GM12878 (cell line): ENCODE measurements around the gene SLC9A3. TPM values are rescaled to one million over a fixed set of nuclear protein-coding genes. Genes with fewer than 3 reads are reported as not detected.

ENCODE experiments used
- ATAC-seq: fragments of 200-7000 bp; cut with Tn5 transposase; 3 replicates; pipeline ENCODE4 v1.9.1; 2020; ENCODE audit warnings: mild to moderate bottlenecking, moderate library complexity
- BruUV-seq: library from RNA; stranded (reverse); fragments of 400-500 nt; replicated peaks from 2 replicates; lab custom pipeline; 2021; lab: Mats Ljungman, UMichigan
- CTCF ChIA-PET: fragments of 300-600 bp; sonication (Branson Sonifier 250); formaldehyde crosslinking; extraction: SDS; loops from one replicate; lab custom pipeline; 2021; ENCODE audit warnings: inconsistent platforms; lab: Yijun Ruan, JAX
- POLR2A ChIA-PET: fragments of 350-600 bp; formaldehyde crosslinking; extraction: SDS; loops from one replicate; lab custom pipeline; 2021; ENCODE audit warnings: inconsistent platforms; lab: Charles Lee
- RAD21 ChIA-PET: fragments of 300-600 bp; sonication (Branson Sonifier 250); formaldehyde crosslinking; loops from one replicate; lab custom pipeline; 2023; ENCODE audit warnings: antibody characterized with exemption; ENCODE audit not compliant: unreplicated experiment; lab: Charles Lee
- SMC1A ChIA-PET: fragments of 300-600 bp; sonication (Branson Sonifier 250); formaldehyde crosslinking; loops from one replicate; lab custom pipeline; 2023; ENCODE audit not compliant: unreplicated experiment, uncharacterized antibody; lab: Charles Lee
- DNase-seq: peaks from one replicate; pipeline ENCODE4 v3.0.0-alpha.2; 2011; ENCODE audit warnings: low read depth, low spot score
- FAIRE-seq: peaks from 3 replicates; lab custom pipeline; 2011; peaks lifted over from hg19 to GRCh38; lab: Jason Lieb, UNC
- H2AFZ ChIP-seq: 2 replicates; pipeline ENCODE4 v1.6.0; 2011; ENCODE audit warnings: low read depth, low read length, control low read depth; ENCODE audit not compliant: control insufficient read depth
- H3K27ac ChIP-seq: 2 replicates; pipeline ENCODE4 v1.5.1; 2011; ENCODE audit warnings: control low read depth; ENCODE audit not compliant: control insufficient read depth, insufficient read depth
- H3K27me3 ChIP-seq, 2 experiments: replicated peaks in 1 of 2; 2 replicates each; pipeline versions ENCODE4 v1.6.0 to v1.6.1; 2011; ENCODE audit warnings: low read length in 1 of 2; ENCODE audit not compliant: control insufficient read depth in 2 of 2, insufficient read depth in 2 of 2
- H3K36me3 ChIP-seq, 2 experiments: 2 replicates each; pipeline ENCODE4 v1.5.1; 2011; ENCODE audit warnings: low read length in 1 of 2; ENCODE audit not compliant: control insufficient read depth in 2 of 2, insufficient read depth in 2 of 2
- H3K4me1 ChIP-seq: 2 replicates; pipeline ENCODE4 v1.6.1; 2011; ENCODE audit warnings: mild to moderate bottlenecking, low read length, moderate library complexity, mixed read lengths; ENCODE audit not compliant: control insufficient read depth, insufficient read depth
- H3K4me2 ChIP-seq: 2 replicates; pipeline ENCODE4 v1.6.0; 2011; ENCODE audit warnings: control low read depth; ENCODE audit not compliant: control insufficient read depth, insufficient read depth
- H3K4me3 ChIP-seq: fragments of 200-600 bp; sonication (generic); 2 replicates; pipeline ENCODE4 v1.5.1; 2016
- H3K79me2 ChIP-seq: 2 replicates; pipeline ENCODE4 v1.6.0; 2011; ENCODE audit warnings: low read length; ENCODE audit not compliant: control insufficient read depth, insufficient read depth
- H3K9ac ChIP-seq: 2 replicates; pipeline ENCODE4 v1.8.0; 2011; ENCODE audit warnings: low read length, control low read depth, mixed read lengths; ENCODE audit not compliant: control insufficient read depth, insufficient read depth
- H3K9me3 ChIP-seq: replicated peaks from 3 replicates; pipeline ENCODE4 v1.5.1; 2011; ENCODE audit warnings: mild to moderate bottlenecking, low read length; ENCODE audit not compliant: control insufficient read depth, insufficient read depth
- H4K20me1 ChIP-seq: 2 replicates; pipeline ENCODE4 v1.6.0; 2011; ENCODE audit not compliant: control insufficient read depth, insufficient read depth
- CBX3 ChIP-seq: fragments of 200-600 bp; sonication (generic); IDR thresholded peaks from 2 replicates; pipeline ENCODE4 v1.6.1; 2016; ENCODE audit warnings: low read depth, borderline replicate concordance
- FOS ChIP-seq: IDR thresholded peaks from 3 replicates; pipeline ENCODE4 v1.6.1; 2011; ENCODE audit warnings: borderline replicate concordance; ENCODE audit not compliant: insufficient read length; ENCODE audit errors: extremely low read depth
- MAX ChIP-seq: IDR thresholded peaks from 2 replicates; pipeline ENCODE4 v1.6.1; 2012; ENCODE audit warnings: low read depth, low read length, improper control_type of control experiment
- MTA3 ChIP-seq: IDR thresholded peaks from 2 replicates; pipeline ENCODE4 v1.6.1; 2012; ENCODE audit warnings: low read length, inconsistent platforms, borderline replicate concordance
- MYC ChIP-seq: IDR thresholded peaks from 2 replicates; pipeline ENCODE4 v1.6.1; 2011; ENCODE audit warnings: mild to moderate bottlenecking, low read length, moderate library complexity, inconsistent platforms; ENCODE audit not compliant: insufficient read depth, insufficient replicate concordance, insufficient read length, severe bottlenecking
- NFYB ChIP-seq: IDR thresholded peaks from 2 replicates; pipeline ENCODE4 v1.6.1; 2011; ENCODE audit warnings: low read depth, mild to moderate bottlenecking, low read length, improper control_type of control experiment, moderate library complexity; ENCODE audit not compliant: insufficient read depth
- NRF1 ChIP-seq: conservative IDR thresholded peaks from 2 replicates; pipeline ENCODE4 v1.6.1; 2011; ENCODE audit warnings: mild to moderate bottlenecking, low read depth, low read length, improper control_type of control experiment
- PBX3 ChIP-seq: IDR thresholded peaks from 2 replicates; pipeline ENCODE4 v1.6.1; 2011; ENCODE audit warnings: mild to moderate bottlenecking, low read depth, low read length, moderate library complexity; ENCODE audit not compliant: insufficient replicate concordance
- RB1 ChIP-seq: fragments of 450-650 bp; formaldehyde crosslinking; IDR thresholded peaks from 2 replicates; pipeline ENCODE4 v1.6.1; 2017; ENCODE audit warnings: mild to moderate bottlenecking, borderline replicate concordance
- RUNX3 ChIP-seq: IDR thresholded peaks from 2 replicates; pipeline ENCODE4 v1.6.1; 2012; ENCODE audit warnings: low read length, inconsistent platforms
- STAT3 ChIP-seq: IDR thresholded peaks from 2 replicates; pipeline ENCODE4 v1.6.1; 2011; ENCODE audit warnings: low read depth, low read length, improper control_type of control experiment
- SUPT20H ChIP-seq: IDR thresholded peaks from 2 replicates; pipeline ENCODE4 v1.6.1; 2011; ENCODE audit warnings: low read depth, mild to moderate bottlenecking, low read length, moderate library complexity, borderline replicate concordance; ENCODE audit not compliant: control insufficient read depth
- WGBS: methylation state at CpG from one replicate; pipeline ENCODE4 v1.1.6; 2016; ENCODE audit warnings: low lambda C conversion rate; ENCODE audit not compliant: insufficient replicate concordance, insufficient coverage; ENCODE audit errors: missing lambda C conversion rate; 5-methylcytosine and 5-hydroxymethylcytosine counted together
- in situ Hi-C: fragments of 300-500 bp; cut with MboI; formaldehyde crosslinking; loops from 9 replicates; pipeline ENCODE4 v1.14.3; 2018; ENCODE audit warnings: mixed read lengths
- intact Hi-C: fragments of 100-400 bp; cut with micrococcal nuclease; formaldehyde crosslinking; loops from one replicate; pipeline ENCODE4 v1.14.2; 2022; ENCODE audit not compliant: unreplicated experiment
- polyA plus RNA-seq, 11 experiments: library from polyadenylated mRNA; depleted of rRNA in 4 of 11; unstranded in 6 of 11; stranded (reverse) in 5 of 11; fragments of >200 nt; fragmentation: Nextera tagmentation in 4 of 11; fragmentation: Illumina TruSeq in 1 of 11; extraction: Ambion mirVana in 4 of 11; extraction: Trizol in 1 of 11; gene quantifications; 1 replicate in 1 of 11; 2 replicates in 10 of 11; pipeline versions ENCODE4 v1.2.1 to v1.2.3, GENCODE V29; 2011 to 2016; ENCODE audit warnings: inconsistent platforms in 2 of 11, missing spikeins in 2 of 11, low read depth in 1 of 11
- total RNA-seq, 4 experiments: library from RNA; depleted of rRNA in 3 of 4; stranded (reverse); fragments of >200 nt in 3 of 4; fragmentation: Illumina TruSeq in 1 of 4; extraction: Trizol in 1 of 4; gene quantifications; 2 replicates each; pipeline versions ENCODE4 v1.2.1 to v1.2.3, GENCODE V29; 2013 to 2021
- TF ChIP-seq, protein P1 (sequence below): fragments of 150-350 bp; IDR thresholded peaks from 2 replicates; pipeline ENCODE4 v1.6.1; 2016; ENCODE audit warnings: low read depth, low read length

The SLC9A3 gene
- total and polyA plus RNA-seq, 10 of the 15 experiments (the other 5 are each of a cell fraction or from before 2014, with no cell fraction given): 0.04 to 5.2 (median 2.3) TPM; not detected in 1

DNA sequence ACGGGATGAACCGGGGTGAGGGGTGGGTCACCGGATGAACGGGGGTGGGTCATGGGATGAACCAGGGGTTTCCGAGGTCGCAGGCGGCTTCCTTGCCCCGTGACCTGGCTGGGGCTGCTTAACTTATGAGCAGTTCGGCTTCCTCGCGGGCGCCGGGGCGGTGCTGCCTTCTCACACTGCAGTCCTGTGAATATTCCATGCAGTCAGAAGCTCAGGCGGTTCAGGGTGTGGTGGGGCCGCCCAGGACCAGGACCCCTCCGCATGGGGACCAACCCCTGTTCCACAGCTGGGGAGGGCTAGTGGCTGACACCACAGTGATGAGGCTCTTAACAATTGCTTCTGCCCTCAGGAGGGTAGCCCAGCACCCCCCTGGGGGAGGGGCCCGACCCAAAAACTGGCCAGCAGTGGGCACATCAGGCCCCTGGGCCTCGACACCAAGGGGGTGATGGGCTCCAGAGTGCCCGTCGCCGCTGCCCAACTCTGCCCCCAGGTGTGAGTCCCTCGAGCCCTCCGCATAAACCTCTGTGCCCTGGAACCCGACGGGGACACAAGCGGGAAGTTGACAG lies 30.9 kb upstream of the SLC9A3 start:
- Histone ChIP-seq H3K4me2 (no peak overlapping the region), H2AFZ (no peak overlapping the region), H3K4me1 (no peaks in the 10 kb centered on the region), H3K9ac (no peak overlapping the region), H3K9me3 (no peaks in the 10 kb centered on the region), H3K79me2 (no peaks in the 10 kb centered on the region), H3K36me3 (no peaks in the 10 kb centered on the region), H4K20me1 (no peaks in the 10 kb centered on the region), H3K27me3 (no peaks in the 10 kb centered on the region), H3K4me3 (no peak overlapping the region), H3K27ac (no peak overlapping the region)
- CTCF ChIA-PET: no interaction called here
- intact Hi-C loops (no loop called here), in situ Hi-C loops (loop anchor here (5.0 kb wide), 1 partner anchor 37 kb away; no protein-coding TSS in a partner anchor)
- no peak for FAIRE-seq
- SMC1A ChIA-PET: no interaction called here
- no peak for ATAC-seq
- 86% methylated on average over 21 of the region's 27 CpGs for WGBS
- POLR2A ChIA-PET: no interaction called here
- TF ChIP-seq PBX3 (no peak), NRF1 (no peak), MAX (no peak), MYC (no peak), FOS (no peak), RB1 (no peak), RUNX3 (no peak), NFYB (no peak), STAT3 (no peak), MTA3 (no peak), CBX3 (no peak), SUPT20H (no peak)
- TF ChIP-seq, protein P1, sequence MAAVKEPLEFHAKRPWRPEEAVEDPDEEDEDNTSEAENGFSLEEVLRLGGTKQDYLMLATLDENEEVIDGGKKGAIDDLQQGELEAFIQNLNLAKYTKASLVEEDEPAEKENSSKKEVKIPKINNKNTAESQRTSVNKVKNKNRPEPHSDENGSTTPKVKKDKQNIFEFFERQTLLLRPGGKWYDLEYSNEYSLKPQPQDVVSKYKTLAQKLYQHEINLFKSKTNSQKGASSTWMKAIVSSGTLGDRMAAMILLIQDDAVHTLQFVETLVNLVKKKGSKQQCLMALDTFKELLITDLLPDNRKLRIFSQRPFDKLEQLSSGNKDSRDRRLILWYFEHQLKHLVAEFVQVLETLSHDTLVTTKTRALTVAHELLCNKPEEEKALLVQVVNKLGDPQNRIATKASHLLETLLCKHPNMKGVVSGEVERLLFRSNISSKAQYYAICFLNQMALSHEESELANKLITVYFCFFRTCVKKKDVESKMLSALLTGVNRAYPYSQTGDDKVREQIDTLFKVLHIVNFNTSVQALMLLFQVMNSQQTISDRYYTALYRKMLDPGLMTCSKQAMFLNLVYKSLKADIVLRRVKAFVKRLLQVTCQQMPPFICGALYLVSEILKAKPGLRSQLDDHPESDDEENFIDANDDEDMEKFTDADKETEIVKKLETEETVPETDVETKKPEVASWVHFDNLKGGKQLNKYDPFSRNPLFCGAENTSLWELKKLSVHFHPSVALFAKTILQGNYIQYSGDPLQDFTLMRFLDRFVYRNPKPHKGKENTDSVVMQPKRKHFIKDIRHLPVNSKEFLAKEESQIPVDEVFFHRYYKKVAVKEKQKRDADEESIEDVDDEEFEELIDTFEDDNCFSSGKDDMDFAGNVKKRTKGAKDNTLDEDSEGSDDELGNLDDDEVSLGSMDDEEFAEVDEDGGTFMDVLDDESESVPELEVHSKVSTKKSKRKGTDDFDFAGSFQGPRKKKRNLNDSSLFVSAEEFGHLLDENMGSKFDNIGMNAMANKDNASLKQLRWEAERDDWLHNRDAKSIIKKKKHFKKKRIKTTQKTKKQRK: no peak
- no peak for DNase-seq
- RAD21 ChIA-PET: no interaction called here
- BruUV-seq: no TSS peak
